Activated CD8-positive, alpha-beta memory T cell treated with anti-CD3 and anti-CD28 coated beads for 48 hours (primary cell): Measurements from ENCODE around the gene MPV17L.
A peak's percentile ranks its signal among the peaks of the same experiment; 100 is the strongest.
"Not testable (repeated sequence)": the region's sequence is repeated elsewhere in the genome, so short reads cannot be mapped to it uniquely, and the experiment has no call there.

Experiments used
- DNase-seq, 3 experiments: peaks; one replicate each; pipeline ENCODE4 v3.0.0-alpha.2; 2020; ENCODE audit warnings: low read depth in 2 of 3, low spot score in 2 of 3

MPV17L gene

DNA sequence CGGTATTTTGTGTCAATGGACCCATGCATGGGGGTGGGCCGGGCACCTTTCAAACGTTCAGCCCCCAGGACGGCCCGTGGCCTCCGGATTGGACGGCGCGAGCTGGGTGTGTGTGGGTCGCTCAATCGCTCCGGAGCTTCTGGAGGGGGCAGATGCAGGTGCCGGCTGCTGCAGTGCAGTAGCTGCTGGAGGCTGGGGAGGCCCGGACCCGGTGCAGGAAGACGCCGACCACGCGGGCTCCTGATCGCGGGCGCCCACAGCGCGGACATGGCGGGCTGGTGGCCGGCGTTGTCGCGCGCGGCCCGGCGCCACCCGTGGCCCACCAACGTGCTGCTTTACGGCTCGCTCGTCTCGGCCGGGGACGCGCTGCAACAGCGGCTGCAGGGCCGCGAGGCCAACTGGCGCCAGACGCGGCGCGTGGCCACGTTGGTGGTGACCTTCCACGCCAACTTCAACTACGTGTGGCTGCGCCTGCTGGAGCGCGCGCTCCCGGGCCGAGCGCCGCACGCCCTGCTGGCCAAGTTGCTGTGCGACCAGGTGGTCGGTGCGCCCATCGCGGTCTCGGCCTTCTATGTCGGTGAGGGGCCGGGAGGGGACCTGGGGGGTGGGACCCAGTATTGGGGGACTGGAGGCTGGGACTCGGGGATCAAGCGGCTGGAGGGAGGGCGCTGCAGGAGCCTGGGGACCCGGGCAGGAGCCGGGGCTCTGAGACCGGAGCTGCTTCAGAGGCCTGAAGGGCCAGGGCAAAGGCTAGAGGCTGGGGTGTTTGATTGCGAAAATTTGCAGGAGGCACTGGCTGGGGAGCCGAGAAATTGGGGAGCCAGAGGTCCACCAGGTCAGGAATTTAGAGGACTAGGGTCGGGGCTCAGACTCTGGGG is at the start of gene MPV17L:
MPV17L (plus strand) TSS at position 124 of the 878 bp plus-strand sequence; CDS start at position 268, 144 bp downstream.
- DNase-seq, result peak in 1 of 3 experiments; percentile 1

DNA sequence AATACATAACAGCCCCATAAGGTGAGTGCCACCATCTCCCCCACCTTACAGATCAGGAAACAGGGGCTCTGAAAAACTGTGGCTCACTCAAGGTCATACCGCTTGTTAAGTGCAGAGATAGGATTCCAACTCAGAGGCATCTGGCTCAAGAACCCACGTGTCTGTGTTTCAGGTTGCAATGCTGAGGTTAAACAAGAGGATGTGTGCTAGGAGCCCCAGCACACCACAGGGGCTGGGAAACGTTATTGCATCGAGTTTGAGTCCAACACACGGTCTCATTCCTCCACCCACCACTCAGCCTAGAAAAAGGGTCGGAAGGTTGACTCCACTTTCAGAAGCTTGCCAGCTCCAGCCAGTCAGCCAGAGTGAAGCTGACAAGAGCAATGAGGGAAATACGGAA is 46.8 kb upstream of the MPV17L start:
- DNase-seq, result not testable (repeated sequence)

DNA sequence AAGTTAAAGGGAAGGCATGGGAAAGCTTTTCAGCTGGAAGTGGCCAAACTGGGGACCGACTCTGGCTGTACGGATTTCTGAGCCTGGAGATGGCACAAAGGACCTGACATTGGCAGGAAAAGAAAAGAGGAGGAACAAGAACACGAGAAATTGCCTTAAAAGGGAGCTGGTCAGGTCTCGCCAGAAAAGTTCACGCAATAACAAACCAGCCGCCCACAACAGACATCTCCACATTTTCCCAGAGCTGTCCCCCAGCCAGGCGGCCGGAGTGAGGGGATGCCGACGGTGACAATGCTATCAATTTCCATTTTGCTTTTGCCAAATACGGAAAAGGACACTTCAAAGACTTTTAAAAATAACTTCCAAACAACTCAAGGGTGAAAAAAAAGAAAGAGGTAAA is 44.3 kb upstream of the MPV17L start:
- not testable (repeated sequence) for DNase-seq

DNA sequence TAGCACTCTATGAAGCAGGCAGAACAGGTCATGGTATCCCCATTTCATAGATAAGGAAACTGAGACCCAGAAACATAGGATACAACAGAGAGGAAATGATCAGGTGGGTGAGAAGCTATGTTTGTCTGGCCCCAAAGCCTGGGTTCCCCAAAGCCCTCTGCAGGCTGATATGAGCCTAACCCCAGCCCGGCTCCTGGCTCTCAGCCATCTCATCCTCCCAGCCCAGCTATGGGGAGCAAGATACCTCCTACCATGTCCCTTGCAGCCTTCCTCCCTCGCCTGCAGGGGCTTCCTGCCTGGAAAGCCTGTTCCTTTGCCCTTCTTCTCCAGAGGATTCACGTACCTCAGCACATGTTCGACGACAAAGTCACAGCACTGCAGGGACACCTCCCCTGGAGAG is 43.8 kb upstream of the MPV17L start:
- DNase-seq, result not testable (repeated sequence)

DNA sequence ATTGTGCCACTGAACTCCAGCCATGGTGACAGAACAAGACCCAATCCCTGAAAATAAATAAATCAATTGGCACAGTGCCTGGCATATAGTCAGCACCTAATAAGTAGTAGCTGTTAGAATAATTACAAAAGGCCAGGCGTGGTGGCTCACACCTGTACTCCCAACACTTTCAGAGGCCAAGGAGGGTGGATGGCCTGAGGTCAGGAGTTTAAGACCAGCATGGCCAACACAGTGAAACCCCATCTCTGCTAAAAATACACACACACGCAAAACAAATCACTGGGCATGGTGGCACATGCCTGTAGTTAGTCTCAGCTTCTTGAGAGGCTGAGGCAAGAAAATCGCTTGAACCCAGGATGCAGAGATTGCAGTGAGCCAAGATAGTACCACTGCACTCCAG is 42.7 kb upstream of the MPV17L start:
- DNase-seq, result not testable (repeated sequence)

DNA sequence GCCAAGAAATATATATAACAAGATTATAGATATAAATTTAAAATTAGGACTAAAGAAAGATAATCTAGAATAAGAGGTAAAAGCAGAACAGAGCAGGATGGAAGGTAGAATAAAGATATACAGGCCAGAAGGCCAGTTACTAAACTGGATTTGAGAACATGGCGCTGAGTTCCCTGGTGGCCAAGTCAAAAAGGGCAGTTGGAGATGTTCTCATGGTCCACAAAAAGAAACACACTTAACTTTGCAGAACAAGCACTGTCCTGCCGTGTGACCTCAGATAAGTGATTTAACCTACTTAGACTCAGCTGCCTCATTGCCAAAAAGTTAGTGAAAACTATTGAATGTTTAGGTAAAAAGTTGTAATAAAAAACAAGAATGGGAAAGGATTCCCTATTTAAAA is 40.7 kb upstream of the MPV17L start:
- not testable (repeated sequence) for DNase-seq

DNA sequence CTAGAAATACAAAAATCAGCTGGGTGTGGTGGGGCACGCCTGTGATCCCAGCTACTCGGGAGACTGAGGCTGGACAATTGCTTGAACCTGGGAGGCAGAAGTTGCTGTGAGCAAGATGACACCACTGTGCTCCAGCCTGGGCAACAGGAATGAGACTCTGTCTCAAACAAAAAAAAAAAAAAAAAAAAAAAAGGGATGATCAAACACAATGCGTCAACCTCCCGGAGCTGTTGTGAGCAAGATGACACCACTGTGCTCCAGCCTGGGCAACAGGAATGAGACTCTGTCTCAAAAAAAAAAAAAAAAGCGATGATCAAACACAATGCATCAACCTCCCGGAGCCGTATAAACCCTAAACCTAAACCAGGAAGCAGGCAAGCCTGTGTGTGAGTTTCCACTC is 38.1 kb upstream of the MPV17L start:
- not testable (repeated sequence) for DNase-seq

DNA sequence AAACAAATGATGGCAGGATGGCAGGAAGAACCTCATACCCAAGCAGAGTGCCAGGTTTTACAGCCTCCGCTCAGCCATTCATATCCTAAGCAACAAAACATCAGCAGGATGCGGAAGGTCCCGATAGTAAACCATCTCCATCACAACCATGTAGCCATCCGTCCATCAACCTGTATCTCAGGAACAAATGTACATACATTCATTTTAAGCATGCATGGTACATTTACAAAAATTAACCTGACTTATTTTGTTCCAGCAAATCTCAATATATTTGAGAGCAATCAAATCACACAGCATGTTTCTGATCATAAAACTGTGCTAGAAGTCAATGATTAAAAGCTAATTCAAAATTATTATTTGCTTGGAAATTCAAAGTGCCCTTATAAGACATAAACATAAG is 17.4 kb upstream of the MPV17L start, which contains the start of gene NPIPA5:
NPIPA5 (minus strand) TSS at position 101 of the 400 bp plus-strand sequence; CDS start at position 101, 0 bp downstream.
- not testable (repeated sequence) for DNase-seq

DNA sequence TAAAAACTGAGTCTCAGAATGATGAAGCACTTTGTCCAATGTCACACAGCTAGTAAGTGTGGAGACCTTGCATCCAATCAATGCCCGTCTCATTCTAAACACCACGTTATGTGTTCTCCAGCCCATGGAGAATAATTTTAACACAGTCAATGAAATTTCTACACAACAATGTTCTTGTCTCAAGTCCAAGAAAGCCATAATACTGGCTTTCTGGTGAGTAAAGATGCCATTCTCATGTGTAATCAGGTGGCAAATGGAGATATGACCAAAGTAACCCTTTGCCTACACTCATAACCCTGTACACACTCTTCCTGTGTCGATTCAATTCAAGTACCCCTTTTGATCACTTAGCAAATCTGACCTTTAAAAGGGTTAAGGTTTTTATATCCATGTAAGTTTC is 12.7 kb upstream of the MPV17L start:
- not testable (repeated sequence) for DNase-seq

DNA sequence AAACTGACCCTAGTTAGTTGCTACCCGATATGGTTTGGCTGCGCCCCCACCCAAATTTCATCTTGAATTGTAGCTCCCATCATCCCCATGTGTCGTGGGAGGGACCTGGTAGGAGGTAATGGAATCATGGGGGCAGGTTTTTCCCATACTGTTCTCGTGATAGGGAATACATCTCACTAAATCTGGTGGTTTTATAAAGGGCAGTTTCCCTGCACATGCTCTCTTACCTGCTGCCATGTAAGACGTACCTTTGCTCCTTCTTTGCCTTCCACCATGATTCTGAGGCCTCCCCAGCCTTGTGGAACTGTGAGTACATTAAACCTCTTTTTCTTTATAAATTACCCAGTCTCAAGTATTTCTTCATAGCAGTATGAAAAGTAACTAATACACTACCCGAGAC is 7.5 kb upstream of the MPV17L start:
- DNase-seq, result not testable (repeated sequence)

DNA sequence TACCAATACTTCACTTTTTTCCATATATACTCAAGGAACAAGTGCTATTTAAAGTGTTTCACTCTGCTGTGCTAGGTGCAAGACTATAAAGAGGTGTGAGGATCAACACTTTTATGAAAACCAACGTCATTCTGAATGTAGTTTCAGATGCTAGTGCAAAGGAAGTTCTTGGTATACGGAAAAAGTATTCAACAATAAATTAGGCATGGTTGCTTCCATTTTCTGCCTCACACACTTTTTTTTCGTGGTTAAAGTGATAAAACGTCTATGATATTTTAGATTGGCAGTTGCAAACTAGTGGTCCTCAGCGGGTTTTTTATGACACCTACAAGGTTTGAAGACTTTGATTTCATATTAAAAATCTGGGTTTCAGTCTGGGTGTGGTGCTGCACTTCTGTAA is 5.6 kb upstream of the MPV17L start:
- not testable (repeated sequence) for DNase-seq

DNA sequence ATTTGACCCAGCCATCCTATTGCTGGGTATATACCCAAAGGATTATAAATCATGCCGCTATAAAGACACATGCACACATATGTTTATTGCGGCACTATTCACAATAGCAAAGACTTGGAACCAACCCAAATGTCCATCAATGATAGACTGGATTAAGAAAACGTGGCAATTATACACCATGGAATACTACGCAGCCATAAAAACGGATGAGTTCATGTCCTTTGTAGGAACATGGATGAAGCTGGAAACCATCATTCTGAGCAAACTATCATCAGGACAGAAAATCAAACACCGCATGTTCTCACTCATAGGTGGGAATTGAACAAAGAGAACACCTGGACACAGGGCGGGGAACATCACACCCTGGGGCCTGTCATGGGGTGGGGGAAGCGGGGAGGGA is 2.5 kb upstream of the MPV17L start:
- DNase-seq, result not testable (repeated sequence)

DNA sequence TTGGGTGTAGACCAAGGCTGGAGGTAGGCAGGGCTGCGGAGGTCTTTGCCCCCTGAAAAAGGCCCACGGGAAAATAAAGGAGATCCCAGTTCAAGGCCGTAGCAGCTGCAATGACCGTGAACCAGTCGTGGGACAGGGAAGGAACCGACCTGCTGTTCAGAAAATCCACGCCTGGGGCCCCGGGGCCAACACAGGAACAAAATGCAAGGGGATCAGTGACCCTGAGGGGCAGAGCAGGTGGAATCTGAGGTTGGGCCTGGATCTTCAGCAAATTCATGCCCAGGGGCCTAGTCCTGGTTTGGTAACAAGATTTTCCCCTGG is 915 bp downstream of the MPV17L start:
- DNase-seq, result not testable (repeated sequence)

DNA sequence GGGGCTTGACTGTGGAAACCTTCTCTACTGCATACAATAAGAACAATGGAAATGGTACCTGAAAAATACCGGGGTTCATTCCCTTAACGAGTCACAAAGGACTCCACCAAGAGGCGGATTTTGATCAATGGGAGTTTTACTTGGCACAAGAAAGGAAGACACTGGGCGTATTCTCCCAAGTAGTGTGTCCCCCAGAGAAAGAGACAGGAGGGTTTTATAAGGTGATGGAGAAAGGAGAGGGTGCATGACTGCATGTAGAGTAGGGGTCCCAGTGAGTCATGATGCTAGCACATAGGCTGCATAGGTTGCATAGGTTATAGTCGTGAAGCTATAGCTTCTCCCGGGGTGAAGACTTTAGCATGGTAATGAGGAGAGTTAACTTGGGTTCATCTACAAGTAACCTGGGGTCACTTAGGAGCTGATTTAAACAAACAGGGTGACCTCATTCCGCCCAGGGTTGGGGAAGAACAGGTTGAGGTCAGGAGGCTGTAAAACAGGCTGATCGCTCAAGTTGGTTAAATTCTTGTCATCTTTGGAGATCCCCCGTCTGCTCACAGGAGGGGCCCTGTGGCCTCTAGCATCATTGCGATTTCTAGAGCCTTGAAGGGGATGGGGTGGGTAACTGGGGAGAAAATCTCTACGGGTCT is 1.5 kb downstream of the MPV17L start:
- no peak for DNase-seq

DNA sequence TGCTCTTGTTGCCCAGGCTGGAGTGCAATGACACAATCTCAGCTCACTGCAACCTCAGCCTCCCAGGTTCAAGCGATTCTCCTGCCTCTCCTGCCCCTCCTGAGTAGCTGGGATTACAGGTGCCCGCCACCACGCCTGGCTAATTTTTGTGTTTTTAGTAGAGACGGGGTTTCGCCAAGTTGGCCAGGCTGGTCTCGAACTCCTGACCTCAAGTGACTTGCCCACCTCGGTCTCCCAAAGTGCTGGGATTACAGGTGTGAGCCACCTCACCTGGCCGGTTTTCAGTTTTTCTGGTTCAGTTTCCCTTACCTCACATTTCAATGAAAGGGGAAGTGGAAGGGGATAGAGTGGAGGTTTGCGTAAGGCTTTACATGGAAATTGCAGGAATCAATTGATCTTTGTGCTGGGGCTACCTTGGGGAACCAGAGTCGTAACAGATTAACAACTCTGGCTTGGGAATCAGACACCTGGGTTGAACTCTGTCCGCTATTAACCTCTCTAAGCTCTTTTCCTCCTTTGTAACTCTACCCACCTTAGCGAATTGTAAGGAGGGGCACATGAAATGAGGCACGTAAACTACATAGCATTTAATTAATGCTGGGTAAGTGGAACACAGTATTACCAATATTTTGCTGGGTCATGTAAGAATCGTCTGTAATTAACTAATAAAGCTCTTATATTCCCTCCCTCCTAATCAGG is 3.2 kb downstream of the MPV17L start:
- no peak for DNase-seq

DNA sequence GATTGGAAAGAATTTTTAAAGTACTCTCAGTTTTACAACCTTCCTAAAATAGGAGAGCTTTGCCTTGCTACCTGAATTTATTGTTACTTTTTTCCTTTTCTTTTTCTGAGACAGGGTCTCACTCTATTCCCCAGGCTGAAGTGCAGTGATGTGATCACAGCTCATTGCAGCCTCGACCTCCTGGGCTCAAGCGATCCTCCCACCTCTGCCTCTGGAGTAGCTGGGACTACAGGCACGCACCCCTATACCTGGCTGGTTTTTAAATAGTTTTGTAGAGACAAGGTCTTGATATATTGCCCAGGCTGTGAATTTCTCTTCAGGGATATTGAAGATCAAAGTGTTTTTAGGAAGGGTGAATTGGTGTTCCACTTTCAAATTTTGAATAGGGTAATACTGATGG is 3.8 kb downstream of the MPV17L start:
- no peak for DNase-seq

DNA sequence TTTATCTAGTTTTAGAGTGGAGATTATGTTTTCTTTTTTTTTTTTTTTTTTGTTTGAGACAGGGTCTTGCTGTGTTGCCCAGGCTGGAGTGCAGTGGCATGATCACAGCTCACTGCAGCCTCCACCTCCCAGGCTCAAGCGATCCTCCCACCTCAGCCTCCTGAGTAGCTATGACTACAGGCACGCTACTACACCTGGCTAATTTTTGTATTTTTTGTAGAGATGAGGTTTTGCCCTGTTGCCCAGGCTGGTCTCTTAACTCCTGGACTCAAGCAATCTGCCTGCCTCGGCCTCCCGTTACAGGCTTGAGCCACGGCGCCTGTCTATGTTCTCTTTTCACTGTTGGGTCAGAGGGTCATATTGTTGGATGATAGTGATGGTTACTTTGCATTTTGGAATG is 4.8 kb downstream of the MPV17L start:
- DNase-seq, result not testable (repeated sequence)

DNA sequence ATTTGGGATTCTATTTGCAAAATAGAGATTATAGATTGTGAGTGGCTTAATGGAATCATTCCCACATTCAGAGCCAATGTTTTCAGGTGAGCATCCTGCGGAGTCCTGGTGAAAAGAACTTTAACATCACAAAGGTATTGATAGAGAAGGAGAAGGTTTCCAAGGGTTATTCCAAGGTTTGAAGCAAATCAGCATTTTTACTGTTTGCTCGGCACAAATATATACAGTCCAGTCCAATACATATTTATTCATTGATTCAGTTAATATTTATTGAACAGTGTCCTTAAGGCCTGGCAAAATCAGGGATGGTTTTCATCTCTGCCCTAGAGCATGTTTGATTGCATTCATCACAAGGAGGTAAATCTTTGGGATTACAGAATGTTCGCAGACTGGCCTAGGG is 6.4 kb downstream of the MPV17L start:
- DNase-seq, result no peak

DNA sequence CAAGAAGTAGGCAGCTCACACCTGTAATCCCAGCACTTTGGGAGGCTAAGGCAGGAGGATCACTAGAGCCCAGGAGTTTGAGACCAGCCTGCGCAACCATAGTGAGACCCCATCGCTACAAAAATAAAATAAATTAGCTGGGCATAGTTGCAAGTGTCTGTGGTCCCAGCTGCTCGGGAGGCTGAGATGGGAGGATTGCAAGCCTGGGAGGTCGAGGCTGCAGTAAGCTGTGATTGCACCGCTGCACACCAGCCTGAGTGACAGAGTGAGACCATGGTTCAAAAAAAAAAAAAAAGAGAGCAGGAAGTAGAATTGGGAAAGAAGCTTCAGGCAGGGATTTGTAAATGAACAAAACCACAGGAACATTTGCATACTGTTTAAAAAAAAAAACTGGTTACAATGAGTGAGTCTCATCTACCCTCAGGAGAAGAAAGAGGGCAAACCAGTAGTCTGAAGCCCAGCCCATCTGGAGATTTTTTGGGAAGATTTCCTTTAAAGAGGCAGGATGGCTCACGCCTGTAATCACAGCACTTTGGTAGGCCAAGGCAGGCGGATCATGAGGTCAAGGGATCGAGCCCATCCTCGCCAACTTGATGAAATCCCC is 7.9 kb downstream of the MPV17L start:
- no peak for DNase-seq

DNA sequence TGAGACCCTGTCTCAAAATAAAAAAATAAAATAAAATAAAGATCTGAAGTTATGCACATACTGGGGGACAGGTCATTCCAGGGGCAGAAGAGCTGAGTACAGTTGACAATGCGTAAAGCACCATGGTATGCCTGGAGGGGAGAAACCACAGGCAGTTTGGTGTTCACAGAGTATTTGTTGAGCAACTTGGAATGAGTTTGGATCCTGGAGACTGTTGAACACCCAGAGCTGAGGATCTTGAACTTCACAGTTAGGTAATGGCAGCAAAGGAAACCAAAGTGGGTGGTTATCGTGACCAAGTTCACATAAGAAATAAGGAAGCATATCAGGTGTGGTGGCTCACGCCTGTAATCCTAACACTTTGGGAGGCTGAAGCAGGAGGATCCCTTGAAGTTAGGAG is 8.5 kb downstream of the MPV17L start:
- DNase-seq, result not testable (repeated sequence)

DNA sequence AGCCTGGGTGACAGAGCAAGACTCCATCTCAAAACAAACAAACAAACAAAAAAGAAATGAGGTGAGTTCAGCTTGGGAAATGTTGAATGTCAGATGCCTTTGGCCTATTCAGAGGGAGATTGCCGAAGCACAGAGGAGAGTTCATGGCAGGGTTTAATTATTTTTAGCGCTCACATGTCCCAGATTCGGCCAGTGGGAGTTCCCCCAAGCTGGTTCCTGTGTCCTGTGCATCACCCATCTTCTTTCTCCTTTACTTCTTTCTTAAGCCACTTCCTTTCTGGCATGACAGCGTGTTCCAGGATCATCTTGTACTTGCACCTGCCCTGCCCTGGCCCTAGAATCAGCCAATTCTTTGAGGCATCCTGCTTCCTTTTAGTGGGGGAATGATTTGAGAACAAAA is 9.2 kb downstream of the MPV17L start:
- no peak for DNase-seq
